GM21367 (cell line): ENCODE data around the gene HNF1B.

ENCODE experiments used
- ATAC-seq: cut with Tn5 transposase; IDR thresholded peaks from one replicate; pipeline ENCODE4 v1.9.1; 2021; ENCODE audit not compliant: unreplicated experiment

HNF1B gene

DNA sequence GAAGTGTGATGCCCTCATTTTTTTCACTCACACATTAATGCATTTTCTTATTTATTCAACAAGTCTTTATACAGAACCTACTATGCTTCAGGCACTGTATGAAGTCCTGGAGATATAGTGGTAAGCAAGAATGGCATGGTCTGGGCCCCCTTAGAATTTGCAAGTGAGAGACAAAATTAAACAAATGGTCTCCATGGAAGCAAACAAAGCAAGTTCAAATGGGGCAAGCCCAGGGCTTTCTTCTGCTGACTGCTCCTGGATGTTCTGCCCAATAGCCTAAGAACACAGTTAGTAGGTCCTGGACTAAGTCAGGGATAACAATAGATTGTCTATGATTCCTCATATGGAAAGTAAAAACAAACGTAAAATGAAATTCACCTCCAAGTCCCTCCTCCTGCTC, 70.3 kb downstream of the HNF1B start:
- ATAC-seq: no peak

DNA sequence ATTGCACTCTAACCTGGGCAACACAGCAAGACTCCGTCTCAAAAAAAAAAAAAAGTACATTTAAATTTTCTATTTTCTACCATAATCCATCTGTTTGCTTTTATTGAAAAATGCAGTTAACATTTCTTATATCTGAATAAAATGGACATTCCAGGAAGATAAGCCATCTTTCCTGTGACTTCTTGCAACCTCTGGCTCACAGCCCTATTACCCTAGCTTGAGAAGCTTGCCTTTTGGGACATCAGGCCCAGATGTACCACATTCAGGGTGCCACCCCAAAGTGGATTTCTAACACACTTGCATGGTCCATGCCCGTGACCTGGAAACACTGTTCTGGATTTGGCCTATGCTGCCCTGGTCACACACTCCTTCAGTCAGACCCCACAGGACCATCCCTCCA, 71.5 kb downstream of the HNF1B start:
- no peak for ATAC-seq

DNA sequence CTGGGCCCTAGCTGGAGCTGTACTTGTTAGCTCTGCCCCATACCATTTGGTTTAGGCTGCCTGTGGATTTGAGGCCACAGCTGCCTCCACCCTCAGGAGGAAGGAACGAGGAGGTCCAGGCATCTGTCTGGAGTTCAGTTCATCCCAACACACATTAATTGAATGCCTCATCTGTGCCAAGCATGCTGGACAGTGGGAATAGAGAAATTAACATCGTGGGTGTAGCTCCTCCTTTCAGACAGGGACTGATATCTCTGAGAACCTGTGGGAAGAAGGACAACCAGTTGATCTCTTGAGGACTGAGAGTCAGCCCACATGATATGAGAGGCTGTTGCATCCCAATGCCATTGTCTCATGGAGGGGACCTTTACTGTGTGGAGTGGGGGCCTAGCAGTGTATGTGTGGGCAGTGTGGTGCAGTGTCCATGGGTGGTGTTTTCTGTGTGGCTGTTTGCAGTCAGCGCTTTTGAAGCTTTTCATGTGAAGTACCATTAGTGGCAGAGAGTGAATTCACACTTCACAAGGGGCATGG, 72.2 kb downstream of the HNF1B start:
- ATAC-seq: no peak

DNA sequence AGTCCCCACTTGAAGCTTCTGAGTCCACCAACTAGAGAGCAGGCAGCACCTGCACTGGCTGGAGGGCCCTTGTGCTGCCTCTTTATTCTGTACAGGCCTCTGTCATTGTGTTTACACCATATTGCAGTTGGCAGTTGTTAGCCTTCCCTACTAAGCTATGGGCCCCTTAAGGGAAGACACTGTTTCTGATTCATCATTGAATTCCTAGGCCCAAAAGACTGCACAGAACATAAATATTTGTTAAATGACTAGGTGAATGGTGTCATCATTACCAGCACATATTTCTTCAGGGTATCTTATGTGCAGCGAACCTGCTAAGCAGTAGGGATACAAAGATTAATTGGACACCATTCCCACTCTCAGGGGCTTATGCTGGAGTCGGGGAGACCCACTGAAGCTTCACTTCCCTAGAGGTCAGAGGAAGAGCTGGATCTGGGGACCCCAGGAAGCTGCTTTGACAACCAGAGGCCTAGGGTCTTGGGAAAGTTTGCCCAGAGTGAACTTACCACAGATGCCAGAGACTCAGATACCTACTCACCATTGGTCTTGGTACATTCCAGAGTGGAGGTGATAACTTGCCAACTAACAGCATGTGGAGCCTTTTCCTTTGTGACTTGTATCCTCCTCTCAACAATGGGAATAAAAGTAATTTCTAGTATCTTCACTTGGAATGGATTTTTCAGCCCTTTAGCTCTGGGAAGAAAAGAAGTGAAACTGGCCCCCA, 72.9 kb downstream of the HNF1B start:
- no peak for ATAC-seq

DNA sequence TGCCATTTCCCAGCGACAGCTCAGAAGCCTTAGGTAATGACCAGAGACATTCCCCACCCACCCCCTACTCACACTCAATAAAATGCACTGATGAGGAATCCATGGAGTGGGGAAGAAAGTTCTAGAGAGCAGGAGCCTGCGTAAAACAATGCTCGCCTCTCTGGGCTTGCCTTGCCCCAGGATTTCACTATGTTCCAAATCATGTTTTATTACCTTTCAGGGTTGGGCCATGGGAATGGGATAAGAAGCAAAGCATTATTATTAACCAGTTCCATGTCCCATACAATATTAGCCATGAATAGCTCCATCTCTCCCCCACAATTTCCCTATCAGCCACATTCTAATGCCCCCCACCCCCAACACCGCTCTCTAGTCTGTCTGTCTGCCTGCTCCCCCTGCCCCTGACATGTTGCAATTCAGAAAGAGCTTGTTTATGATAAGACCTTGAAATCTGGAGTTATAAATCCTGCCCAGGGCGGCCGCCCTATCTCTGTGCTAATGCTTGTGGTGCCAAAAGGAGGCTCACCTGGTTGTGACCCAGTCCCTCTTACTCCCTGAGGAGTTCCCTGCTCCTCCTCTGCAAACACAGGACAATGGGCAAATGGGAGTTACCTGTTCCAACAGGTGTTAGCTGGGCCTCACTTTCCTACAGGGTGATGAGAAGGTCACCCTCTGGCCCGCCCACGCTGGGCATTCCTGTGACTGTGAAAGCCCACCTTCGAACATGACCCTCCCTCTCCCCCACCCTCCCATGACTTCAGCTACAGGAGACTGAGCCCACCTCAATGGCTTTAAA, 73.6 kb downstream of the HNF1B start:
- no peak for ATAC-seq

DNA sequence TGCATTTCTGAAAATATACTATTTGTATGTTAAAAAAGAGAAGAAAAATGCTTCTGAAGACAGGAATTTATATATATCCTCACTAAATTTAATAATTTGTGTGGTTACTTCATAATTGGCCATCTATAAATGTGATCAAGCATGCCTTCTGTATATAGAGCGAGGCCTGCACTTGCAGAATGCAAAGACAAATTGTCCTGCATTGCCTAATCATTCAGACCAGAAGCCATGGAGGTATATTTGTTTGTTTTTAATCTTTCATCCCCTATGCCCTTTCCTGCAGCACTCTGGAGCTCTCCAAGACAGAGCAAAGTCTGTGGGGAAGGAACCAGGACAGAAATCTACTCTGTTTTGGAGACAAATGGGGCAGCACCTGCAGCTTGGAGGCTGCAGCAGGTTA, 77.8 kb downstream of the HNF1B start:
- no peak for ATAC-seq

DNA sequence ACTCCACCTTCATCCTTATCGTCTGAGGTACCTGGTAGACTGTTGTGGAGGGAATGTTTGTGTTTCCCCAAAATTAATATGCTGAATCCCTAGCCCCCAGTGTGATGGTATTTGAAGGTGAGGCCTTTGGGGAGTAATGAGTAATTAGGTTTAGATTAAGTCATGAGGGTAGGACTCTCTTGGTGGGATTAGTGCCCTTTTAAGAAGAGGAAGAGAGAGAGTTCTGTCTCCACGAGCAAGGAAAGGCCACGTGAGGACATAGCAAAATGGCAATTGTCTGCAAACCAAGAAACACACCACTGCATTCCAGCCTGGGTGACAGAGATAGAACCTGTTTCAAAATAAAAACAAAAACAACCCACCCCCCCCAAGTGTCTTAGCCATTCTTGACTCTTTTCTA, 80.6 kb downstream of the HNF1B start:
- ATAC-seq: no peak

DNA sequence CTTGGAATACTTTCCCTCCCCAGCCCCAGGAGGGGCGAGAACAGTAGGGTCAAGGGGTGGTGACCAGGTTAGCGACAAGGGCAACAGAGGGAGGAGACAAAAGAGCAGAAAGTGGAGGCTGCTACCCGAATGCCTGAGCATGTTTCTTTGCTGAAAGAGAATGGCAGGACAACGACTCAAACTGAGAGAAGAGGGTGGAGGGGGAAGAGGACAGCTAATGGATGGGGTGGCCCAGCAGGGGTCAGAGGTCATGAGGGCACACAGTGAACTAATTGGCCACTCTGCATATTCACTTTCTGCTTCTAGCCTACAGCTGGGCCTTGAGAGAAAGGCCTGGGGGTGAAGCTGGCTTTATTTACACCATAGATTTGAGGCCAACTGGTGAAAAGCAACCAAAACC, 82.5 kb downstream of the HNF1B start:
- ATAC-seq: no peak

DNA sequence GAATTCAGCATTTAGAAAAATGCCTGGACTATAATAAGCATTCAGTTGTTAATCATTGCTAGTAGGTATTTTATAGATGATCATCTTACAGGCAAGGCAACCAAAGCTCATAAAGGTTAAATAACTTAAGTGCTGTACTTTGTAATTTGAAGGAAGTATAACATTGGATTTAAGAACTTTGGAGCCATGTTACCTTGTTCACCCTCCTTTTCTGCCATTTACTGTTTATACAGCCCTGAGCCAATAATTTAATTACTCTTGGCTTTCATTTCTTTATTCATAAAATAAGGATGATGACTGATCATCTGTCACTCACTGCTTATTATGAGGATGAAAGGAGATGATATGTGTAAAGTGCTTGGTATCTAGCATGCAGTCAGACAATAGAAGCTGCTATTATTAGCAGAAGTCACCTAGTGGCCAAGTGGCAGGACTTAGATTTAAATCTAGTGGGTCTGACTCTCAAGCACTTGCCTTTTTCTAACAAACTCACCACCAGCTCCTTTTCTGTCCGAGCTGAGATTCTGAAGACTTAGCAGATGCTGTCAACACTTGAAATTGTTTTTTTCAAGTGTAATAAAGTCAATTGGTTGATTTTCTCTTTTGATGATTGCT, 83.4 kb downstream of the HNF1B start:
- no peak for ATAC-seq

DNA sequence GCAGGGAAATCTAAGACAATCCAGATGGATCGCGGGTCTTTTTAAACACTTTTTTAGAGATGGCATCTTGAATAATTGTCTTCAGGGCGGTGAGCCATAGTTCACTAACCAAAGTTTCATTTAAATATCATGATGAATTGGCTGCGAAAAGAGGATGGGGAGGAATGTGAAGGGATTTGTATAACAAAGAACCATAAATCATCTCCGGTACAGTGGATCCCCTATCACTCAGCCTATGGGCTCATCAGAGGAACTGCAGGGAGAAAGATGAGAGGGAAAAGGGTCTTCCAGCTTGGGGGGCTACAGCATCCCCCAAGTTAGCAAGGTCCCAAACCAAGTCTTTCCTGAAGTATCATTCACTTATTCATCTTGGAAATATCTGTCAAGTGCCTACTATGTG, 84.9 kb downstream of the HNF1B start:
- ATAC-seq: no peak

DNA sequence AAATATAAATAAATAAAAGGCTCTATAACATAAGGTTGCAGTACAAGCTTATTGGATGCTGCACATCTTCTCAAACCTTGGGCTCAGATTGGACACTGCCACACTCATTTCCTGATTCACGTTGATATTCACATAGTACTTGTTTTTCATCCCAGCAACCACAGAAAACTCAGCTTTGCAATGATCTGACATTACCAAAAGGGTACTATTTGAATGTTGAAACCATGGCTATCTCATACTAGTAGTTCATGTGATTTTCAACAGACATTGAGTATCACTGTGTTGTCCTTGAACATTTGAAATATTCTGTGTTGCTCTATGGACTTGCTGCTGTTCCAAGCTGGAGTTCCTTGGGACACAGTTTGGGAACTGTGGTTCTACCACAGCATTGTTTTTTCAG, 87.7 kb downstream of the HNF1B start:
- ATAC-seq: no peak

DNA sequence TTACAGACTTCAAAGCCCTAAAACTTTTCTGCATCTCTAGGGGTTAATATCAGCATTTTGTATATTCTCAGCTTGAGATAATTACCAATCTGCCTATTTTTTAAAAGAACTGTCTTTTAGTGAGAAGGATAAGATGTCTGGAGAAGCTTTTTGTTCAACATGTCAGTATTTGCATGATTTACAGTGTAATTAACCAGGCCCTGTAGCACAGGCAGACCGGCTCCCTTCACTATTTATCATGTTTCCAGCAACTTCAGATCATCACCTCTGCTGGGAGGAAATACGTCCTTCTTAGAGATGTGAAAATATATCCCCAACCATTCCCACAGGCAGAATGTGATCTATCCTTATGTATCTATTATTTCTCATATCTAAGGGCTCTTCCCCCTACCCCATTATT, 93.0 kb downstream of the HNF1B start:
- no peak for ATAC-seq

DNA sequence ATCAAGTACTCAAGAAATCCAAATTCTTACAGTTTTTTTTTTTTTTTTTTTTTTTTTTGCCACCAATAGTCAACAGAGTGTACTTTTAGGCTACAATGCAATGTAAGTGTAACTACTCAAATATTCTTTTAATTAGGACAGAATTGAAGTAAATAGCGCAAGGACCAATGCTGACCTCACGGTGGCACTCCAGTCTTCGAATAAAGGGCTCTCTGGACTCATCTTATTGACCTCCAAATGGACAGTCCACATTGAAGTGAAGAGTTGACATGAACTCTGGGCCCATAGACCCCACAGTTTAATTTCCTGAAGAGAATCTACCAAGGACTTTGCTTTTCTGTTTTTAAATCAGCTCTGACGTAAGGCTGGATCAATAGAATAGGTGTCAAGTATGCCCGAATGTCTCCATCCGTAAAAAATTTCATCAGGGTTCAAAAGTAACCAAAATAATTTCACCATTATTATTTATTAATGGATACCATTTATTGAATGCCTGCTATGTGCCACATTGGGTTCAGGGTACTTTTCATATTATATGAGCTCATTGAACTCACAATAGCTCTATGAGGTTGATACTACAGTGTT, 94.3 kb downstream of the HNF1B start:
- no peak for ATAC-seq

DNA sequence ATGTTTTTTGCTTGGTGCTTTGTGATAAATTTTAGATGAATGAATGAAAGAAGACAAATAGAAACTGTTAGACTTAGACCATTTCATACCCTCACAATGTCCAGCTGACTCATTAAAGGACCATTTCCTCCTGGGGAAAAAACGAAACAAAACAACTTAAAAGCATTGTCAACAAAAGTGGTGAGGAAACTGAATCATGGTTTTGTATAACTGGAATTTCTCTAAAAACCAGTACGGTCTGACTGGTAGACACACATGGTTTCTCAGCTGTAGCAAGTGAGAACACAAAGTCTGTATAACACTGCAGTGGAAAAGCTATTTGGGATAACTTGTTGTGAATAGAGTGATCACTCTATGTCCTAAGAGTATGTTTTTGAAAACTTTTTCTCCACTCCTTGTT, 96.3 kb downstream of the HNF1B start:
- no peak for ATAC-seq

DNA sequence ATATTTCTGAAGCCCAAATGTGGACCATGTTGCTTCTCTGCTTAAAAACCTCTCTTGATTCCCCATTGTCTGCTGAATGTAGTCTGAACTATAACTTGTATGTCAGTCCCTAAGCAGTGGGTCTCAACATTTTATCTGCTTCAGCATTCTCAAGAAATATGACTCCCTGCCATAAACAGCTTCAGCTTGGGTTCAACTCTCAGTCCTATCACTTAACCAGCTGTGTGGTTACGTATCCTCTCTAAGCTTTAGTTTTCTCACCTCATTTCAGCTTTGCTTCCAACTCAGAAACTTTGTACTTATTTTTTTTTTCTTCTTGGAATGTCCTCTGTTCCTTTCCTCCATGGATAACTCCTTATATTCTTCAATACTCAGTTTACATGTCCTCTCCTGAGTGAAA, 97.0 kb downstream of the HNF1B start:
- no peak for ATAC-seq

DNA sequence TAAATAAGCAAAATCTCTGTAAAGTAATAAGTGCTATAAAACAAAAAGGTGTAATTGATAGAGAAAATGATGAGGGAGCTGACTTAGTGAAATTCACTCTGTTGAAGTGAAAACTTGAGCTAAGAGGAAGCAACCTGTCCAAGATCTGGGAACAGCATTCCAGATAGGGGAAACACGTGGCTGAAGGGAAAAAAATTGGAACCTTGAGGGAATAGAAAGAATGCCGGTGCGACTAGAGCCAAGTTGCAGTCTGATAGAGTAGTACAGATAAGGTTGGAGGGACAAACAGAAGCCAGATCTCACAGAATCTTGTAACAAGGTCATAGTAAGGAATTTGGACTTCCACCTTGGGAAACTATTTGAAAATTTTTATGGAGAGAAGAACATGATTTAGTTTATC, 101.0 kb downstream of the HNF1B start:
- no peak for ATAC-seq

DNA sequence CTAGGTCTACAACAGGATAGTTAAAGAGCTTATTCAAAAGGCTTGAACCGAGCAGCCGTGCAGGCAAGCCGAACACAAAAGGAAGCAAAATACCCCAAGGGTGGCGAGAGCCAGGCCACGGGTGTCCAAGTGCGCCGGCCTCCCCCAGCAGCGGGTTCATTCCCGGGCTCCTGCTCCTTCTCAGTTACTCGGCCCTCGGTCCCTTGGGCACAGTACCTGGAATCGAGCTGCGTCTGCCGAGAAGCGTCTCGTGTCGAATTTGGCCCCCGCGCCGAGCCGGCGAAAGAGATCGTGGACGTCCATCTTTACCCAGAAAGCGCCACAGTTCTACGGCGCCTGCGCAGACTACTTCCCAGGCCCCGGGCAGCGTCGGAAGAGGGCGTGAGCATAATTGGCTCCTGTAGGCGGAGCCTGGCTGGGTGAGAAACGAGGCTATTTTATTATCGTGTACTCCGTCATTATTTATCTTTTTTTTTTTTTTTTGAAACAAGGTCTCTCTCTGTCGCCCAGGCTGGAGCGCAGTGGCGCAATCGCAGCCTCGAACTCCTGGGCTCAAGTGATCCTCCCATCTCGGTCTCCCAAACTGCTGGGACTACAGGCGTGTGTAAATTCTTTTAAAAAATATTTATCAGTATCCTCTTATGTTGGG, 101.6 kb downstream of the HNF1B start, which contains the start of gene DDX52:
TSS of gene DDX52 (minus strand) at position 329 of the 649 bp plus-strand sequence. CDS start at position 303, 26 bp downstream.
- ATAC-seq: no peak

DNA sequence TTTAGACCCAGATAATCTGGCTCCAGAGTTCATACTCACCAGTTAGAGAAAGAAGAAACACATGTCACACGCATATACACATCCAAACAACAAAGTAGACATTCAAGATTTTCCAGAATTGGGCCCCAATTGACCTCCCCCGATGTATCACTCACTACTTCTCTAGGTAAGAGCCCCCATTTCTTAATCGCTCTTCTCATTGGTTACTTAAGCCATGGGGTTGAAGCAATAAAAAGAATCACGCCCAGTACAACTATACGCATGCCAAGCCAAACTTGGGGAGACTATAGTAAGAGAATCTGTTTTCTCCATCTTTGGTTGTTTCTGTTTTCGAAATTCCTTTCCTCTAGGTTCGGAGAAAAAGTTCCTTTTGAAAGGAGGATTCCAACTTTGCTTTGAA, 102.2 kb downstream of the HNF1B start:
- ATAC-seq: no peak

DNA sequence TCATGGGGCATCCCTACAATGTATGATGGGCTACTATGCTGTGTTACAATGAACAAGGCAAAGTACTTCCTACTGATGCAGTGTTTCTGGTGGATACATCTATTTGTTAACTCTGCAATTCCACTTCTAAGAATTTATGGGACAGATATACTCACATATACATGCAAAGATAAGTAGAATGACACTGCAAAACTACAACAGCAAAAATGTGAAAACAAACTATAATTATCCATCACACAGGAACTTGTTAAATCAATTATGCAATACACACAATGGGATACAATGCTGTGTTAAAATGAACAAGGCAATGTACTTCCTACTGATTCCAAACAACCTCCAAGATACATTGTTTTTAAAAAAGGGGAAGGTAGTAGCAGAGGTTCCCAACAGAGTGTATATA, 104.8 kb downstream of the HNF1B start:
- ATAC-seq: no peak

DNA sequence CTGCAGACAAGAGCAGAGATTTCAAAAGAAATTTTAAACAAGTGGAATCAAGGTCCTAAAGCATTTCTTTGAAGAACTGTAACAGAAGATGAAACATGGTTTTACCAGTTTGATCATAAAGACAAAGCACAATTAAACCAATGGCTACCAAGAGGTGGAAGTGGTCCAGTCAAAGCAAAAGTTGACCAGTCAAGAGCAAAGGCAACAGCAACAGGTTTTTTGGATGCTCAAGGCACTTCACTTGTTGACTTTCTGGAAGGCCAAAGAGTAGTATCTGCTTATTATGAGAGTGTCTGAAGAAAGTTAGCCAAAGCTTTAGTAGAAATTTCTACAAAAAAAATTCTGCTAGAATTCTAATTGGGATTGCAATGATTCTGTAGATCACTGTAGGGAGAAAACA, 106.9 kb downstream of the HNF1B start:
- no peak for ATAC-seq
